Vagina (tissue), 2 donors: ENCODE data around the gene MGMT. TPM values are rescaled to one million over a fixed set of nuclear protein-coding genes. Genes with fewer than 3 reads are reported as not detected.
A peak's percentile ranks its signal among the peaks of the same experiment; 100 is the strongest.

Source experiments
- DNase-seq, 2 donors: peaks; one replicate each; pipeline ENCODE4 v3.0.0-alpha.2; 2017; ENCODE audit errors: extremely low spot score in 2 of 2
- H3K27ac ChIP-seq: fragments of 200-600 bp; sonication (generic); one replicate; pipeline ENCODE4 v1.5.1; 2019
- H3K27me3 ChIP-seq: fragments of 200-600 bp; sonication (generic); one replicate; pipeline ENCODE4 v1.5.1; 2019
- H3K36me3 ChIP-seq, 2 donors: fragments of 200-600 bp; sonication (generic); one replicate each; pipeline ENCODE4 v1.5.1; 2017 to 2019
- H3K4me1 ChIP-seq: fragments of 200-600 bp; sonication (generic); one replicate; pipeline ENCODE4 v1.5.1; 2019
- H3K4me3 ChIP-seq, 2 donors: fragments of 200-600 bp; sonication (generic); 1 replicate in 1 of 2; 2 replicates in 1 of 2; pipeline ENCODE4 v1.5.1; 2016 to 2019
- H3K9me3 ChIP-seq: fragments of 200-600 bp; sonication (generic); one replicate; pipeline ENCODE4 v1.5.1; 2019
- CTCF ChIP-seq, 3 experiments: fragments of 450-650 bp in 2 of 3; fragments of 200-600 bp in 1 of 3; sonication (generic) in 1 of 3; IDR thresholded peaks; one replicate each; pipeline ENCODE4 v1.5.1; 2017 to 2019; ENCODE audit warnings: antibody characterized with exemption in 3 of 3, mild to moderate bottlenecking in 2 of 3, moderate library complexity in 2 of 3
- POLR2A ChIP-seq, 2 donors: fragments of 450-650 bp; IDR thresholded peaks; one replicate each; pipeline ENCODE4 v1.6.1; 2017; ENCODE audit warnings: antibody characterized with exemption in 2 of 2, mild to moderate bottlenecking in 2 of 2, moderate library complexity in 2 of 2
- POLR2AphosphoS5 ChIP-seq, 2 donors: sonication (generic); formaldehyde crosslinking; IDR thresholded peaks; one replicate each; pipeline ENCODE4 v1.9.0; 2017; ENCODE audit warnings: antibody characterized with exemption in 2 of 2, mild to moderate bottlenecking in 2 of 2, low read depth in 1 of 2; ENCODE audit not compliant: insufficient read depth in 1 of 2
- intact Hi-C: fragments of 100-400 bp; cut with DNase I; formaldehyde crosslinking; loops from one replicate; pipeline ENCODE4 v1.15.1; 2023
- total RNA-seq: library from RNA; depleted of rRNA; stranded (reverse); fragments of >200 nt; gene quantifications from one replicate; pipeline ENCODE4 v1.2.3, GENCODE V29; 2016

Gene MGMT
- total RNA-seq, 1 donor from 2014 or later: 16.0 TPM

GRCh38 chr10:129448539-129448938 lies 18.5 kb upstream of the MGMT start:
- H3K4me3 ChIP-seq: no peak overlapping the region
- H3K9me3 ChIP-seq: no peaks in the 10 kb centered on the region
- intact Hi-C loops: no loop called here
- H3K4me1 ChIP-seq: no peaks in the 10 kb centered on the region
- no peaks in the 10 kb centered on the region for H3K36me3 ChIP-seq
- H3K27me3 ChIP-seq: no peaks in the 10 kb centered on the region
- DNase-seq: no peak
- no peak for TF ChIP-seq POLR2AphosphoS5 (IDR thresholded peaks at IDR 0.05; ENCODE audit: insufficient read depth in 1 of 2, low read depth in 1 of 2)
- H3K27ac ChIP-seq: no peak overlapping the region

- intact Hi-C loops: no loop called here
- TF ChIP-seq POLR2AphosphoS5 (IDR thresholded peaks at IDR 0.05; ENCODE audit: insufficient read depth in 1 of 2, low read depth in 1 of 2) (no peak), POLR2A (IDR thresholded peaks at IDR 0.05) (no peak), CTCF (IDR thresholded peaks at IDR 0.05) (no peak)
- H3K9me3 ChIP-seq: no peaks in the 10 kb centered on the region
- H3K27ac ChIP-seq: no peak overlapping the region
- no peaks in the 10 kb centered on the region for H3K36me3 ChIP-seq
- no peak overlapping the region for H3K4me3 ChIP-seq
- no peaks in the 10 kb centered on the region for H3K27me3 ChIP-seq
- H3K4me1 ChIP-seq: no peaks in the 10 kb centered on the region
- no peak for DNase-seq
These were observed 17.1 kb upstream of the MGMT start for GRCh38 chr10:129449893-129450292.

DNA sequence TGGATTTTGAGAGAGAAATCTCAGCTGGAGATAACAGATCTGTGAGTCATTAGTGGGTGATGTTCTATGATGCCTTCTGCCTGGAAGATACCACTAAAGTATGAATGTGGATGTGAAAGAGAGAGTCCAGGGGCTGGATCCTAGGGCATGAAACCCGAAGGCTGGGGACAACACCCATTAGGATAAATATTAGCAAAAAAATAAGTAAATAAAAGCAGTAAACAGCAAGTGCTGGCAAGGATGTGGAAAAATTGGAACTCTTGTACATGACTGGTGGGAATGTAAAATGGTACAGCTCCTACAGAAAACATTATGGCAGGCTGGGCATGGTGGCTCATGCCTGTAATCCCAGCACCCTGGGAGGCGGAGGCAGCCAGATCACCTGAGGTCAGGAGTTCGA lies 16.6 kb upstream of the MGMT start:
- intact Hi-C loops: no loop called here
- DNase-seq: no peak

GRCh38 chr10:129455625-129456024 lies 11.4 kb upstream of the MGMT start:
- H3K27me3 ChIP-seq: no peaks in the 10 kb centered on the region
- no peak for DNase-seq
- no peak overlapping the region for H3K27ac ChIP-seq
- intact Hi-C loops: no loop called here
- H3K4me1 ChIP-seq: no peaks in the 10 kb centered on the region
- no peaks in the 10 kb centered on the region for H3K9me3 ChIP-seq
- TF ChIP-seq POLR2A (IDR thresholded peaks at IDR 0.05) (no peak), POLR2AphosphoS5 (IDR thresholded peaks at IDR 0.05; ENCODE audit: insufficient read depth in 1 of 2, low read depth in 1 of 2) (peak in 1 of 2 donors; percentile 49), CTCF (IDR thresholded peaks at IDR 0.05) (no peak)
- H3K36me3 ChIP-seq: no peaks in the 10 kb centered on the region
- no peak overlapping the region for H3K4me3 ChIP-seq

More for the DNA sequence above, 16.6 kb upstream of the MGMT start:
- H3K27ac ChIP-seq: no peak overlapping the region
- H3K9me3 ChIP-seq: no peaks in the 10 kb centered on the region
- H3K4me3 ChIP-seq: no peak overlapping the region
- no peaks in the 10 kb centered on the region for H3K36me3 ChIP-seq
- no peaks in the 10 kb centered on the region for H3K4me1 ChIP-seq
- TF ChIP-seq POLR2A (IDR thresholded peaks at IDR 0.05) (no peak), POLR2AphosphoS5 (IDR thresholded peaks at IDR 0.05; ENCODE audit: insufficient read depth in 1 of 2, low read depth in 1 of 2) (no peak), CTCF (IDR thresholded peaks at IDR 0.05) (no peak)
- H3K27me3 ChIP-seq: no peaks in the 10 kb centered on the region

- no peaks in the 10 kb centered on the region for H3K9me3 ChIP-seq
- TF ChIP-seq POLR2A (IDR thresholded peaks at IDR 0.05) (no peak), POLR2AphosphoS5 (IDR thresholded peaks at IDR 0.05; ENCODE audit: insufficient read depth in 1 of 2, low read depth in 1 of 2) (no peak), CTCF (IDR thresholded peaks at IDR 0.05) (no peak)
- intact Hi-C loops: no loop called here
- DNase-seq: no peak
- H3K4me1 ChIP-seq: no peaks in the 10 kb centered on the region
- no peak overlapping the region for H3K27ac ChIP-seq
- H3K27me3 ChIP-seq: no peaks in the 10 kb centered on the region
- H3K4me3 ChIP-seq: no peak overlapping the region
- H3K36me3 ChIP-seq: no peaks in the 10 kb centered on the region
These were observed 7.1 kb upstream of the MGMT start for GRCh38 chr10:129459762-129460539.
